GM12872 (cell line): ENCODE data around the gene OTUD4.

Source experiments
- CTCF ChIP-seq: IDR thresholded peaks from 3 replicates; pipeline ENCODE4 v1.5.1; 2011; ENCODE audit warnings: low read depth, mild to moderate bottlenecking, low read length, moderate library complexity; ENCODE audit not compliant: insufficient read depth

Gene OTUD4

GRCh38 chr4:145183581-145183980 lies 3.2 kb upstream of the OTUD4 start:
- no peak for TF ChIP-seq CTCF

- no peak for TF ChIP-seq CTCF
These were observed 2.6 kb upstream of the OTUD4 start for GRCh38 chr4:145183023-145183422.

GRCh38 chr4:145182222-145182621 lies 1.8 kb upstream of the OTUD4 start:
- TF ChIP-seq CTCF, result no peak

GRCh38 chr4:145181091-145181501 lies 707 bp upstream of the OTUD4 start:
- TF ChIP-seq CTCF, result no peak

- TF ChIP-seq CTCF, result no peak
These were observed 1.0 kb downstream of the OTUD4 start for GRCh38 chr4:145179281-145179860.

- no peak for TF ChIP-seq CTCF
These were observed 1.6 kb downstream of the OTUD4 start for GRCh38 chr4:145178740-145179280.

GRCh38 chr4:145177906-145178538 lies 2.4 kb downstream of the OTUD4 start:
- no peak for TF ChIP-seq CTCF
